GM21825 (cell line): Measurements from ENCODE around the gene RPP38.

ENCODE experiments used
- ATAC-seq: cut with Tn5 transposase; IDR thresholded peaks from one replicate; pipeline ENCODE4 v1.9.1; 2021; ENCODE audit warnings: mild to moderate bottlenecking, moderate library complexity; ENCODE audit not compliant: unreplicated experiment

RPP38 gene, protein sequence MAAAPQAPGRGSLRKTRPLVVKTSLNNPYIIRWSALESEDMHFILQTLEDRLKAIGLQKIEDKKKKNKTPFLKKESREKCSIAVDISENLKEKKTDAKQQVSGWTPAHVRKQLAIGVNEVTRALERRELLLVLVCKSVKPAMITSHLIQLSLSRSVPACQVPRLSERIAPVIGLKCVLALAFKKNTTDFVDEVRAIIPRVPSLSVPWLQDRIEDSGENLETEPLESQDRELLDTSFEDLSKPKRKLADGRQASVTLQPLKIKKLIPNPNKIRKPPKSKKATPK

GRCh38 chr10:15097011-15097812 is at the start of gene RPP38:
Gene RPP38, plus strand, starts transcription at chr10:15097355. Its CDS starts 5,960 bp downstream, at chr10:15103315.
- peak; percentile 83 for ATAC-seq

DNA sequence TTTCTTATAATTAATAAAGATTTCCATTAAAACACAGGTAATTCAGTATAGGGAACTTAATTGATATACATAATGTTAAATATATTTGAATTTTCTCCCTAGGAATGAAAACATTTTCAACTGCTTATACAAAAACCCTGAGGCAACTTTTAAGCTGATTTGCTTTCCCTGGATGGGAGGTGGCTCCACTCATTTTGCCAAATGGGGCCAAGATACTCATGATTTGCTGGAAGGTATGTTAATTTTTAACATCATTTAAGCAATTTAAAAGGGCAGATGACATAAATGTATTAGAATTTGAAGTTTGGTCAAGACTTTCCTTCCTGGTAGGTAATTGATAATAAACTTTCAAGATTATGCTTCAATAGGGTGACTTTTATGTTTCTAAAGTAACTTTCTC is 47.6 kb upstream of the RPP38 start:
- no peak for ATAC-seq

DNA sequence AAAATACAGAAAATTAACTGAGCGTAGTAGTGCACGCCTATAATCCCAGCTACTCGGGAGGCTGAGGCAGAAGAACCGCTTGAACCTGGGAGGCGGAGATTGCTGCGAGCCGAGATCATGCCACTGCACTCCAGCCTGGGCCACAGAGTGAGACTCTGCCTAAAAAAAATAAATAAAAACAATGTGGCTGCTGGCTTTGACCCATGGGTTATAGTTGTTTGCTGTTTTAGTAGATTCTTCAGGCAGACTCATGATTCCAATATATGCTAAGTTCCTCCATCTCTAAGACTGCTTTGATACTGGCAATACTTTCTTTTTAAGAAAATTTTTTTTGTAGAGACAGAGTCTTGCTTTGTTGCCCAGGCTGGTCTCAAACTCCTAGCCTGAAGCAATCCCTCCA is 45.0 kb upstream of the RPP38 start:
- ATAC-seq, result no peak

GRCh38 chr10:15053061-15053460 is 44.1 kb upstream of the RPP38 start:
- ATAC-seq, result no peak

GRCh38 chr10:15058689-15059088 is 38.5 kb upstream of the RPP38 start:
- ATAC-seq, result no peak

- no peak for ATAC-seq
Observed at GRCh38 chr10:15059914-15060313, 37.2 kb upstream of the RPP38 start.

- no peak for ATAC-seq
Observed at GRCh38 chr10:15060638-15061037, 36.5 kb upstream of the RPP38 start.

GRCh38 chr10:15067154-15067553 is 30.0 kb upstream of the RPP38 start:
- ATAC-seq, result no peak

GRCh38 chr10:15068802-15069201 is 28.4 kb upstream of the RPP38 start:
- ATAC-seq, result no peak

DNA sequence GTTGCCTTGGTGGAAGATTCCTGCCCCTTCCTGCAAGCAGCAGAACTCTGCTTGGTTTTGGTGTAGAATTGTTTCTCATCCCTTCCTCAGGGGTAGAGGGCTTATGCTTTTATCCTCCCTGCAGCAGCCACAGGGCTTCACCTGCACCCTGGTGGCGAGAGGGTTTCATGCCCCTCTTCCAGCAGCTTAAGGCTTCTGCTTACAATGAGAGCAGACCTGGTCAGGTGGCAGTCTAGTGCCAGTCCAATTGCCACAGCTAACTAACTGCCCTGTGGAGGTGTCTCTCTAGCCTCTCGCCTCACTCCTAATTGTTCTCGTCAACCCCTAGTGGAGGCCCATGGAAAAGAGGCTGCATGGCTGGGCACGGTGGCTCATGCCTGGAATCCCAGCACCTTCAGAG is 27.9 kb upstream of the RPP38 start:
- no peak for ATAC-seq

- no peak for ATAC-seq
Observed at GRCh38 chr10:15072358-15072757, 24.8 kb upstream of the RPP38 start.

DNA sequence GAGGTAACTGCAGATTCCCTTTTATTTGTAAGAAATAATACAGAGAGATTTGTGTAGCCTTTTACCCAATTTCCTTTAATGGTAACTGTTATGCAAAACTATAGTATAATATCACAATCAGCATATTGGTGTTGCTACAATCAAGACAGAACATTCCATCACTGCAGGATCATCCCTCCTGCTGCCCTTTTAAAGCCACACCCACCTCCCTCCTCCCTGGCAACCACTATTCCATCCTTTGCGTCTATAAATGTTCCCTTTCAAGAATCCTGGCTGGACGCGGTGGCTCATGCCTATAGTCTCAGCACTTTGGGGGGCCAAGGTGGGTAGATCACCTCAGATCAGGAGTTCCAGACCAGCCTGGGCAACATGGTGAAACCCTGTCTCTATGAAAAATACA is 21.7 kb upstream of the RPP38 start:
- no peak for ATAC-seq

DNA sequence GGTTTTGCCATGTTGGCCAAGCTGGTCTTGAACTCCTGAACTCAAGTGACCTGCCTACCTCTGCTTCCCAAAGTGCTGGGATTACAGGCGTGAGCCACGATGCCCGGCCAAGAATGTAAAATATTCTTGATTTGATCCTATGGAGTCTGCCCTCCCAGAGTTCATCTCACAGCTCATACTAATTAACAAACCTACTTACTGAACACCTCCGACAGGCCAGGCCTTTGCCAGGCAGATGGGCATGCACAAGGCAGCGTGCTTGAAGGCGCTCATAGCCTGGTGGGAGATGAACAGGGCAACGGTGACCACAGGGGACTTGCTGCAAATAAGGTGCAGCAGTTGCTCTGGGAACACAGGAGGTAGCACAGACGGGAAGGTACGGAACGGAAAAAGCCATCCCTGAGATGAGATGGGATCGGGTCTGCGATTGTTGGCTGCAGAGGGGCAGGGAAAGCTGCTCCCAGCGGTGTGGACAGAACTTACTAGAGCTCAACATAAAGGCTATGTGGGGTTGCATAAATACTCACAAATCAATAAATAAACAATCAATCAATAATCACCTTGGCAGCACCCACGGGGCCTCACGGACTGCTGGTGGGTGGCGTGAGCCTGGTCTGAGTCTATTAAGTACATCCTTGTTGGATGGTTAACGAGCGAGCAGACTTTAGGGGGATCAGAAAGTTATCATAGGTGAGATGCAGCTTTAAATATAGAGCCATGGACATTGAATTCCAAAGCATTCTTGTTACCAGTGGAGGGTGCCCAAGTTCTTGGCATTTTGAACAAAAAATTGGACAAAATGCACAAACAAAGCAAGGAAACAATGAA is 13.3 kb upstream of the RPP38 start:
- no peak for ATAC-seq

DNA sequence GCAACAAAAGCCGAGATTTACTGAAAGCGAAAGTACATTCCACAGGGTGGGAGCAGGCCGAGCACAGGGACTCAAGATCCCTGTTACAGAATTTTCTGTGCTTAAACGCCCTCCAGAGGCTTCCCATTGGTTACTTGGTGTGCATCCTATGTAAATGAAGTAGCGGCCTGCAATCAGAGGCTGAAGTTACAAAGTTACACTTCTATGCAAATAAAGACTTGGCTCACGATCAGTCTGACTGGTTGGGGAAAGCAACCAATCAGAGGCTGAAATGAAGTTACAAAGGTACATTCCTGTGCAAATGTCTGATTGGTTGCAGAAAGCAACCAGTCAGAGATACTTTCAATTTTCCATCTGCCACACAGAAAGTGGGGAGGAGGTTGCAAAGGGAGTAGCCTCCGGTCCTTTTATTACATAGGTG is 12.6 kb upstream of the RPP38 start:
- ATAC-seq, result no peak

DNA sequence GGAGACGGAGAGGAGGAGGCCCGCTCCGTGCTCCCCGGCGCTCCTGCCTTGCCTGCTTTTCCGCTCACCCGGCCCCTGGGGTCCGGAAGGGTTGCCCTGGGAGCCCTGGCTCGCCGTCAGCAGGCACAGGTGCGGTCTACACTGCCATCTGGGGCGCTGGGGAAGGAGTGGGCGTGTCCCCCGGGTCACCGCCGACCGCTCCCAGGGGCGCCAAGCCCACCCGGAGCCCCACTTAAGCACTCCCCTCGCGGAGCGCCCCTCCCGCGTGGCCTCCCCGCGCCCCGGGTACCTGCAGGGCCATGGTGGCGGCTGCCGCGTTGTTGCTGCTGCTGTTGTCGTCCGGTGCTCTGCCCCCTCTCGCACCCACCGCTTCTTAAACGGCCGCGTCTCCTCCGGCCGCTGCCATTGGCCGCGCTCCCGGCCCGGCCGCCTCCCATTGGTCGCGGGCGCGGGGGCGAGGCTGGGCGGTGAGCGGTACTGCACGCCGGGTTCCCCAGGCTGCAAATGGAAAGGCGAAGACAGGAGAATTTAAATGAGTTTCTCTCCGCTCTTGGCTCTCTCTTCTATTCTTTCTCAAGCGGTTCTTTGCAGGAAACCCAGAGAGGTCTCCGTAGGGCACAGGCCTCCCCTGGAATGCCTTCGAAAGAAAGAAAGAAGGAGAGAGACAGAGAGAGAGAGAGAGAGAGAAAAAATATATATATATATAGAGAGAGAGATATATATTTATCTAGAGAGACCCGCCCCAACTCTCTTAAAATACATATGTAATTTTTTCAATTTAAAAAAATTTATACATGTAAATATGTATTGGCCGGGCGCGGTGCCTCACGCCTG is 8.5 kb upstream of the RPP38 start, which contains the start of gene ACBD7:
Gene ACBD7, minus strand, starts transcription at position 349 of the 834 bp plus-strand sequence. Its CDS starts 48 bp downstream, at position 301.
- ATAC-seq, result peak; percentile 99

DNA sequence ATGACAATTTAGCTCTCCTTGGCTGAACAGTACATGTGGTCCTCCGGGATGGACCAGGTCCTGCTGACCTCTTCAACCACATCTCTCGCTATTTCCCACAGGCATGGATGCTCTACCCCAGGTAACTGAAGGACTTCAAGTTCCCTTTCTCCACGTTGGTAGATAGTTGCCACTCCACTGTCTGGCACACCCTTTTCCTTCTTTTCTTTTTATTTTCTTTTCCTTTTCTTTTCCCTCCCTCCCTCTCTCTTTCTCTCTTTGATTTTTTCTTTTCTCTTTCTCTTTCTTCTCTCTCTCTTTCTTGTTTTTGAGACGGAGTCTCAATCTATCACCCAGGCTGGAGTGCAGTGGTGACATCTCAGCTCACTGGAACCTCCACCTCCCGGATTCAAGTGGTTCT is 5.7 kb upstream of the RPP38 start:
- ATAC-seq, result no peak

- ATAC-seq, result no peak
Observed at GRCh38 chr10:15092855-15093408, 4.2 kb upstream of the RPP38 start.

DNA sequence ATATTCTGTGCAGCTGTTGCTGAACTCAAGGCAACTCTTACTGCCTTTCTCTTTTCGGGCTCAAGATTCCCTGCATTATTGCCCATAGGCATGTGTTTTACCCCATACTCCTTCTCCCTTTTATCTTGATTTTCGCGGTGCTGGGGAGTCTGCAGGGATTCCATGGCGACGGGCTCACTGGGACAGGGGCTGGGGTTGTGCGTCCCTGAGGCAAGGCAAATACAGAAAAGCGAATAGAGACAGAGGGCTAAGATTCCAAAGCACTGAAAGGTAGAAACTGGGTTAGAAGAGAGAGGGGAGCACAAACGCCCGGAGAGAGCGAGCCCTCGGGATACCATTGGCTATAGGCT is 519 bp upstream of the RPP38 start:
- ATAC-seq, result no peak

GRCh38 chr10:15099886-15100285 is 2.7 kb downstream of the RPP38 start:
- no peak for ATAC-seq

DNA sequence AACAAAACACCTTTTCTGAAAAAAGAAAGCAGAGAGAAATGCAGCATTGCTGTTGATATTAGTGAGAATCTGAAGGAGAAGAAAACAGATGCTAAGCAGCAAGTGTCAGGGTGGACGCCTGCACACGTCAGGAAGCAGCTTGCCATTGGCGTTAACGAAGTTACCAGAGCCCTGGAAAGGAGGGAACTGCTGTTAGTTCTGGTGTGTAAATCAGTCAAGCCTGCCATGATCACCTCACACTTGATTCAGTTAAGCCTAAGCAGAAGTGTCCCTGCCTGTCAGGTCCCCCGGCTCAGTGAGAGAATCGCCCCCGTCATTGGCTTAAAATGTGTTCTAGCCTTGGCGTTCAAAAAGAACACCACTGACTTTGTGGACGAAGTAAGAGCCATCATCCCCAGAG is 6.4 kb downstream of the RPP38 start:
- ATAC-seq, result no peak
